Stimulated activated CD4-positive, alpha-beta T cell treated with anti-CD3 and anti-CD28 coated beads, Interleukin-1b, Interleukin-23, amount 100 ng/mL, for 24 hours (primary cell): Measurements from ENCODE around the gene ATP8B4.

Experiments
- DNase-seq, 4 experiments: peaks; one replicate each; pipeline ENCODE4 v3.0.0-alpha.2; 2020; ENCODE audit warnings: low read depth in 4 of 4, low spot score in 1 of 4

The ATP8B4 gene

GRCh38 chr15:49900903-49901235, 218.2 kb downstream of the ATP8B4 start:
- no peak for DNase-seq

- DNase-seq: no peak
Measured at GRCh38 chr15:49900006-49900902, 218.8 kb downstream of the ATP8B4 start.

- DNase-seq: no peak
Measured at GRCh38 chr15:49898575-49899283, 220.3 kb downstream of the ATP8B4 start.

GRCh38 chr15:49898097-49898496, 220.9 kb downstream of the ATP8B4 start:
- no peak for DNase-seq

GRCh38 chr15:49895347-49896223, 223.4 kb downstream of the ATP8B4 start:
- DNase-seq: no peak

- no peak for DNase-seq
Measured at GRCh38 chr15:49890689-49891088, 228.3 kb downstream of the ATP8B4 start.

GRCh38 chr15:49889536-49889935, 229.5 kb downstream of the ATP8B4 start:
- DNase-seq: no peak

DNA sequence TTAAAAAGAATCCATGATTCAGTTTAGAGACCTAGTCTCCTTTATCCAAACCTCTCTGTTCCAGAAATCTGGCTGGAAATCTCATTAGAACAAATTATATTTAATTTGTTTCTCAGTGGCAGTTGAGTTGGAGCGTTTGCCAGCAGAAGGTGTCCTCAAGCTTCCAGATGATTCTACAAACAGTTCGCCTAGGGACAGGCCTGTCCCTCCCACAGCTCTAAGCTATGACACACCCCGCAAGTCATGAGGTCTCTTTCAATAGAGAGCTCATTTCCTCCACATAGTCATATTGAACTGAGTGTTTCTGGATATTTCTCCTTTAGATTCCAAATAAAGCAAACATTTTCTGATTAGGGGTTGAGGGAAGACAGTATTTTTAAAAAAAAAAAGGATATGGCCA, 230.3 kb downstream of the ATP8B4 start:
- no peak for DNase-seq

DNA sequence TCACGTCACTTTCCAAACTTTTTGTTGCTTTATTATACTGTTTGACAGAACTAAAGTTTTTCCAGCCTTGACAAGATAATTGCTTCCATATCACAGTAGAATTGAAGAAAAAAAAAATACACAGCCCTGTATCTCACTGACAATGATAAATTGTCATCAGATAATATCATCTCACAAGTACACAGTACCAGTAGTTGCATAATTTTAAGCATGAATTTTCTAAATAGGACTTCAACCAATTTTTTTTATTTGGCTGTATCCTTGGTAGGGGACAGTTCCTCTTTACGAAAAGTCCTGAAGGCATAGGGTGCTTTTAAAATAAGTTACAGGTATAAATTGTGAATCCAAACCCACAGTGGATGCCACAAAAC, 230.7 kb downstream of the ATP8B4 start:
- no peak for DNase-seq

- no peak for DNase-seq
Measured at GRCh38 chr15:49887659-49888322, 231.2 kb downstream of the ATP8B4 start.

DNA sequence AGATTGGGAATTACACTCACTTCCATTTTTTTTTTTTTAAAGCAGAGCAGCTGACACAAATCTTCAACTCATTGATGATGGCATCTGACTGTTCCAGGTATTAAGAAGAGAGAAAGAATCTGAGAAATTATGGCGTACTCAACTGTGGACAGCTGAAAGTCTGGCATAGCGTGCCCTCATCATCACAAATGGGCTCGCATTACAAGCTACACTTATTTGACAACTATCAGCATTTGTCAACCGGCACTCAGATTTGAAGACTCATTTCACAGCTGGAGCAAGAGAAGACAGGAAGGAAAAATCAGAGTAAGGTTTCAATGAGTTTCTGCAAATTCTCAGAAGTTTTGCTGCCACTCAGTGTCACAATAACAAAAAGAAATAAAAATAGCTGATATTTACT, 235.9 kb downstream of the ATP8B4 start:
- no peak for DNase-seq

DNA sequence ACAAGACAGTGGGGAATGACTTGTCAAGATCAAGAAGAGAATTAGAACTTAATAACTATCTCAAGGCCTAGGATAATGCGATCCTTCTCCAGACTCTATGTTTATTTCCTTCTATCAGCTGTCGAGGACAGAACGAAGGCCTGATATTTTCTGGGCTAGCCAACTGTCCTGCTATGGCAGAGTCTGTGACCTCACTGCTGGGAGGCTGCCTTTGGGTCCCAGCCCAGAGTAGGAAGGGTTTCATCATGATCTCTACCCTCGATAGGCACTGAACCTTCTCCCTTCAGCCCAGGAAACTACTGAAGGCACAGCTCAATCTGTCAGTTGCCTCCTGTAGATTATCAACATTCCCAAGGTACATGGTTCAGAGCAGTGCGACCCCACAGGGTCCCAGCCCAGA, 237.2 kb downstream of the ATP8B4 start:
- DNase-seq: no peak

- DNase-seq: no peak
Measured at GRCh38 chr15:49881433-49881832, 237.6 kb downstream of the ATP8B4 start.

DNA sequence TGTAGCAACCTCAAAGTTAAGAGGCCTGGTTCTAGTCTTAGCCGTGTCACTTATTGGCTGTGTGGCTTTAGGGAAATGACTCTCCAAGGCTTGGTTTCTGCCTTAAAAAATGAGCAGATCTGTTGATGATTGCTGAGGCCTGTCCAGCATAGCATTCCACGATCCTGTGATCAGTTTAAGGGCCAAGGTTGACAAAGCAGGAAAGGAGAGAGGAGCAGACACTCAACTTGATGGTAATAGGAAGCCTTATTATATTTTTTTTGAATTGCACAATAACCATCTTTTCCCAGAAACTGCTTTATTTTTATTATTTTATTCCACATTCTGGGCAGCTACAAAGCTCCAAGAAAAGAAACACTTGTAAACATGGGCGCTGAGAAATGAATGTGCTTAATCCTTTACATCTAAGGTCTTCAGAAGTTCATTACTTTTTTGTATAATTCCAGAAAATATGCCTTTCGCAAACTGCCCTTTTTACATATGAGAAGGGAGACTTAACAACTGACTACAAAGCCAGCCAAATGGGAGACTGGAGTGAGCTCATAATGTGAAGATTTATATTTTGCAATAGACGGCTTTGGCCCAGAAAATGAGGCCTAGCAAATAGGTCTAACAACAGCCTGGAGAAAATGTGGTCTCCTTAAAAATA, 241.0 kb downstream of the ATP8B4 start:
- no peak for DNase-seq

- no peak for DNase-seq
Measured at GRCh38 chr15:49877117-49877872, 241.7 kb downstream of the ATP8B4 start.

DNA sequence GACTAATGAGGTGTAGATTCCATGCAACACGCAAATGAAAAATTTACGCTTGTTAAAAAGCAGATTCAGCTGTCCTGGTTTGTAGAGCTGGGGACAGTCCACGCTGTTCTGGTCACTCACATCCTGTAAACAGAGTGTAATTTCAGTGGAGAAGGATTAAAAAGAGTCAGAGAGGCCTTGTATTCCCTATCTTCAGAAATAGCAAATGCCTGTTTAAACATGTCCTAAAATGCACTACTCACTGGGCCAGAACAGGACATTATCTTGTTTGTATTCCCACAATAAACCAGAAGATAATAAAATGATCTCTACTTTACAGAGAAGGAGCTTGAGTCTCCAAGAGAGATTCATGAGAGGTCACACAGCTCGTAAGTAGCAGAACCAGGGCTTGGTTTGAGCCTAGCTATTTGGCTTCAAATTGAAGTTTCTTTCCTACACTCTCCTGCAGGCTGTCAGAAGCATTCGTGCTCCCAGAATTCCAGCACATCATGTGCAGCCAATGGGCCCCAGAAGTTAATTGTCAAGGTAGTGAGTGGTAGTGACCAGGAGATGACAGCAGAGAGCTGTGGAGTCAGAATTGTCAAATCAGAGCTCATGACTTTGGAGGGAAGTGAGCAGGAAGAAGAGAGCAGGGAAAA, 242.5 kb downstream of the ATP8B4 start:
- DNase-seq: no peak

GRCh38 chr15:49875392-49875791, 243.6 kb downstream of the ATP8B4 start:
- DNase-seq: no peak

GRCh38 chr15:49870472-49870871, 248.6 kb downstream of the ATP8B4 start:
- no peak for DNase-seq

GRCh38 chr15:49868348-49868747, 250.7 kb downstream of the ATP8B4 start:
- no peak for DNase-seq
